ENCODE data around the gene ZSWIM8. TPM values are rescaled to one million over a fixed set of nuclear protein-coding genes. Genes with fewer than 3 reads are reported as not detected.
A peak's percentile ranks its signal among the peaks of the same experiment; 100 is the strongest.

The ZSWIM8 gene
- polyA plus RNA-seq, 3 donors = 7.8 to 150 (median 19.2) TPM

GRCh38 chr10:73850863-73851461, 65.6 kb downstream of the ZSWIM8 start:
- Histone ChIP-seq H3K9me3 (replicated peaks in 1 of 2; ENCODE audit: control insufficient read depth in 1 of 2, insufficient read depth in 1 of 2, low read length in 2 of 2) (no peaks in the 10 kb centered on the region), H3K4me2 (replicated peaks; ENCODE audit: extremely low read depth, low read length, poor library complexity, severe bottlenecking) (no peak overlapping the region), H4K20me1 (ENCODE audit: insufficient read depth, low read length) (peaks cover 69% of the 10 kb centered on the region), H3K79me2 (ENCODE audit: insufficient read depth, low read length) (peaks cover 32% of the 10 kb centered on the region), H3K4me3 (replicated peaks in 1 of 3; ENCODE audit: low read depth in 2 of 3, low read length in 3 of 3) (no peak overlapping the region), H3K27ac (ENCODE audit: low read depth in 1 of 2, low read length in 2 of 2) (no peak overlapping the region), H2AFZ (ENCODE audit: insufficient read depth, low read depth, low read length, poor library complexity, severe bottlenecking) (no peak overlapping the region), H3K27me3 (ENCODE audit: control insufficient read depth in 2 of 2, insufficient read depth in 2 of 2, low read length in 2 of 2) (no peaks in the 10 kb centered on the region), H3K9ac (ENCODE audit: insufficient read depth, low read length, poor library complexity, severe bottlenecking) (no peak overlapping the region), H3K4me1 (ENCODE audit: control insufficient read depth in 1 of 2, insufficient read depth in 2 of 2, low read length in 2 of 2) (peaks cover 13 to 18% of the 10 kb centered on the region in 2 donors), H3K36me3 (replicated peaks in 1 of 2; ENCODE audit: control insufficient read depth in 1 of 2, insufficient read depth in 2 of 2, low read length in 2 of 2) (peaks cover 71 to 91% of the 10 kb centered on the region in 2 donors)
- Mint-ChIP-seq H3K4me1 (peaks cover 19% of the 10 kb centered on the region), H3K9me3 (peaks cover 0 to 2% (median 0%) of the 10 kb centered on the region in 7 donors), H3K27ac (peak overlapping the region in 2 of 7 donors; percentile 65 to 67), H3K36me3 (peaks cover 79 to 92% of the 10 kb centered on the region in 2 donors), H3K4me3 (no peak overlapping the region), H3K27me3 (ENCODE audit: low read depth in 3 of 3) (no peaks in the 10 kb centered on the region)
- WGBS (ENCODE audit: insufficient coverage) = 69% methylated on average over 13 of the region's 15 CpGs
- intact Hi-C loops (cut with micrococcal nuclease) = no loop called here
- no peak for TF ChIP-seq CTCF (IDR thresholded peaks at IDR 0.05)
- DNase-seq = no peak

Small RNA genes lying within 50 kb of the gene (small RNA-seq; reads per million reads assigned to genes)
- not detected for gene AC022400.4 (ENCODE audit: insufficient read length, low read depth)
- not detected for gene AC022400.9 (ENCODE audit: insufficient read length, low read depth)
- gene ZSWIM8-AS1 (ENCODE audit: insufficient read length, low read depth) = not detected

Other genes starting within 250 kb of the ZSWIM8 start
- gene USP54, start 194.3 kb upstream of the ZSWIM8 start, polyA plus RNA-seq = 1 to 10 TPM in 1 of 3 donors, under 1 TPM in 2; 0.28 to 2.4 (median 0.55) TPM
- gene MYOZ1, start 144.1 kb upstream of the ZSWIM8 start, polyA plus RNA-seq = not detected
- gene SYNPO2L, start 129.6 kb upstream of the ZSWIM8 start, polyA plus RNA-seq = not detected
- 1 to 10 TPM in 1 of 3 donors, under 1 TPM in 2; 0.23 to 8.9 (median 0.44) TPM for gene AGAP5, start 87.5 kb upstream of the ZSWIM8 start, polyA plus RNA-seq
- gene SEC24C, start 41.2 kb upstream of the ZSWIM8 start, polyA plus RNA-seq = 10 to 100 TPM; 25.7 to 65.8 (median 44.8) TPM
- 10 to 100 TPM; 15.0 to 85.0 (median 72.3) TPM for gene CHCHD1, start 3.6 kb upstream of the ZSWIM8 start, polyA plus RNA-seq
- gene NDST2, start 26.0 kb downstream of the ZSWIM8 start, polyA plus RNA-seq = 10 to 100 TPM; 22.7 to 59.1 (median 25.6) TPM
- gene CAMK2G, start 88.9 kb downstream of the ZSWIM8 start, polyA plus RNA-seq = 10 to 100 TPM in 1 of 3 donors, 1 to 10 TPM in 2; 1.7 to 60.7 (median 3.0) TPM
- gene PLAU, start 125.5 kb downstream of the ZSWIM8 start, polyA plus RNA-seq = 1 to 10 TPM in 1 of 3 donors, under 1 TPM in 2; 0.16 to 1.5 (median 0.43) TPM
- 10 to 100 TPM; 39.1 to 68.4 (median 52.8) TPM for gene VCL, start 212.5 kb downstream of the ZSWIM8 start, polyA plus RNA-seq